Upper lobe of left lung (tissue), 4 donors: ENCODE results near the gene ZFR2.

ENCODE experiments used
- POLR2A ChIP-seq, 4 donors: fragments of 450-650 bp; IDR thresholded peaks; one replicate each; pipeline ENCODE4 v1.5.1; 2016 to 2017; ENCODE audit warnings: antibody characterized with exemption in 4 of 4, mild to moderate bottlenecking in 2 of 4
- POLR2AphosphoS5 ChIP-seq, 2 donors: sonication (generic); formaldehyde crosslinking; IDR thresholded peaks; one replicate each; pipeline ENCODE4 v1.5.1; 2017; ENCODE audit warnings: antibody characterized with exemption in 2 of 2
- TF ChIP-seq, protein P1 (sequence below), 6 experiments: fragments of 450-650 bp in 4 of 6; fragments of 200-600 bp in 2 of 6; sonication (generic) in 2 of 6; IDR thresholded peaks; one replicate each; pipeline ENCODE4 v1.5.1; 2016 to 2019; ENCODE audit warnings: antibody characterized with exemption in 6 of 6

DNA sequence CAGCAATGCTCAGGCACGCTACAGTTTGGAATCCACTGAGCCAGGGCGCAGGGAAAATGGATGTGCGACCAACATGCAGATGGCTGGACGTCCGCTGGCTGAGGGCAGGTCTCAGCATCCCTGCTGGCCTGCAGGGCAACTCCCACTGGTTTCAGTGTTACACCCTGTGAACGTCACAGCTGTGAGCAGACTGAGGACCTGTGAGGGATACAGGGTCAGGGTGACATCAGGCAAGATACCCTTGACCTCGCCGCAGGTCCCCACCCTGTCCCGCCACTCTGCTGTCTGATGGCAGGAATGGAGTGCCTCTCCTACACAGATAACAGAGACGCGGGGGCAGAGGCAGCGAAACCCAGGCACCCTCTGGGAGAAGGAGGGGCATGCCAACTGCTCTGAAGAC lies 19.1 kb downstream of the ZFR2 start:
- TF ChIP-seq, protein P1, sequence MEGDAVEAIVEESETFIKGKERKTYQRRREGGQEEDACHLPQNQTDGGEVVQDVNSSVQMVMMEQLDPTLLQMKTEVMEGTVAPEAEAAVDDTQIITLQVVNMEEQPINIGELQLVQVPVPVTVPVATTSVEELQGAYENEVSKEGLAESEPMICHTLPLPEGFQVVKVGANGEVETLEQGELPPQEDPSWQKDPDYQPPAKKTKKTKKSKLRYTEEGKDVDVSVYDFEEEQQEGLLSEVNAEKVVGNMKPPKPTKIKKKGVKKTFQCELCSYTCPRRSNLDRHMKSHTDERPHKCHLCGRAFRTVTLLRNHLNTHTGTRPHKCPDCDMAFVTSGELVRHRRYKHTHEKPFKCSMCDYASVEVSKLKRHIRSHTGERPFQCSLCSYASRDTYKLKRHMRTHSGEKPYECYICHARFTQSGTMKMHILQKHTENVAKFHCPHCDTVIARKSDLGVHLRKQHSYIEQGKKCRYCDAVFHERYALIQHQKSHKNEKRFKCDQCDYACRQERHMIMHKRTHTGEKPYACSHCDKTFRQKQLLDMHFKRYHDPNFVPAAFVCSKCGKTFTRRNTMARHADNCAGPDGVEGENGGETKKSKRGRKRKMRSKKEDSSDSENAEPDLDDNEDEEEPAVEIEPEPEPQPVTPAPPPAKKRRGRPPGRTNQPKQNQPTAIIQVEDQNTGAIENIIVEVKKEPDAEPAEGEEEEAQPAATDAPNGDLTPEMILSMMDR (IDR thresholded peaks at IDR 0.05), result no peak
- TF ChIP-seq POLR2A (IDR thresholded peaks at IDR 0.05), result no peak
- TF ChIP-seq POLR2AphosphoS5 (IDR thresholded peaks at IDR 0.05), result no peak
